ENCODE data around the gene IL36RN.

DNA sequence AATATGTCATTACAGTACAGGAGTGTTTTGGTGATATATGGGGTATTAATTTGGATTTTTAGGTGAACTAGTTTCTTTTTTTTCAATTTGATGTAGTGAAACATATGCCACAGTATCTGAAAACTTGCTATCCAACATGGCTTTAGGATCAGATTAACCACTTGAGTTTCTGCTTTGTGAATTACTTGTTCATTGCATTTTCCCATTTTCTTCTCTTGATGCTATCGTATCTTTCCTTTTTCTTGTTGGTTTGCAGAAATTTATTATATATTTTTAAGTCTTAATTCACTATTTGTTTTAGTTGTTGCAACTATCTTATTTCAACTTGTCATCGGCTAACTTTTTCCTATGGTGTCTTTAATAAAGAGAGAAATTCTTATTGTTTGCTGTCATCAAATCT lies 44.9 kb upstream of the IL36RN start:
- TF ChIP-seq SPI1 (IDR thresholded peaks at IDR 0.05; ENCODE audit: borderline replicate concordance, low read depth): no peak
- TF ChIP-seq, protein P1, sequence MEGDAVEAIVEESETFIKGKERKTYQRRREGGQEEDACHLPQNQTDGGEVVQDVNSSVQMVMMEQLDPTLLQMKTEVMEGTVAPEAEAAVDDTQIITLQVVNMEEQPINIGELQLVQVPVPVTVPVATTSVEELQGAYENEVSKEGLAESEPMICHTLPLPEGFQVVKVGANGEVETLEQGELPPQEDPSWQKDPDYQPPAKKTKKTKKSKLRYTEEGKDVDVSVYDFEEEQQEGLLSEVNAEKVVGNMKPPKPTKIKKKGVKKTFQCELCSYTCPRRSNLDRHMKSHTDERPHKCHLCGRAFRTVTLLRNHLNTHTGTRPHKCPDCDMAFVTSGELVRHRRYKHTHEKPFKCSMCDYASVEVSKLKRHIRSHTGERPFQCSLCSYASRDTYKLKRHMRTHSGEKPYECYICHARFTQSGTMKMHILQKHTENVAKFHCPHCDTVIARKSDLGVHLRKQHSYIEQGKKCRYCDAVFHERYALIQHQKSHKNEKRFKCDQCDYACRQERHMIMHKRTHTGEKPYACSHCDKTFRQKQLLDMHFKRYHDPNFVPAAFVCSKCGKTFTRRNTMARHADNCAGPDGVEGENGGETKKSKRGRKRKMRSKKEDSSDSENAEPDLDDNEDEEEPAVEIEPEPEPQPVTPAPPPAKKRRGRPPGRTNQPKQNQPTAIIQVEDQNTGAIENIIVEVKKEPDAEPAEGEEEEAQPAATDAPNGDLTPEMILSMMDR (IDR thresholded peaks at IDR 0.05; ENCODE audit: insufficient read depth, low read length): no peak

Measured in HL-60 (cell line).